Endothelial cell of umbilical vein (primary cell): ENCODE data around the gene PRSS33. TPM values are rescaled to one million over a fixed set of nuclear protein-coding genes. Genes with fewer than 3 reads are reported as not detected.

Source experiments
- BruUV-seq: library from RNA; stranded (reverse); fragments of 400-500 nt; replicated peaks from 2 replicates; lab custom pipeline; 2021; lab: Mats Ljungman, UMichigan
- CTCF ChIA-PET: fragments of 300-600, 350-600 bp; sonication (Branson Sonifier 250); formaldehyde crosslinking; loops from one replicate; lab custom pipeline; 2021; ENCODE audit warnings: antibody characterized with exemption, inconsistent platforms; lab: Charles Lee
- POLR2A ChIA-PET: fragments of 300-600, 350-600 bp; sonication (Branson Sonifier 250); formaldehyde crosslinking; loops from one replicate; lab custom pipeline; 2021; ENCODE audit warnings: antibody characterized with exemption, inconsistent platforms; lab: Charles Lee
- DNase-seq: peaks from one replicate; pipeline ENCODE4 v3.0.0-alpha.2; 2011; ENCODE audit warnings: low read depth, low spot score
- FAIRE-seq: peaks from 2 replicates; lab custom pipeline; 2011; peaks lifted over from hg19 to GRCh38; lab: Jason Lieb, UNC
- H2AFZ ChIP-seq: 2 replicates; pipeline ENCODE4 v1.6.0; 2012; ENCODE audit warnings: low read depth, low read length, control low read depth, inconsistent platforms
- H3K27ac ChIP-seq: 2 replicates; pipeline ENCODE4 v1.5.1; 2011; ENCODE audit warnings: low read depth, mild to moderate bottlenecking, control low read depth, low read length, moderate library complexity; ENCODE audit not compliant: insufficient read depth
- H3K27me3 ChIP-seq, 2 experiments: 2 replicates each; pipeline versions ENCODE4 v1.6.0 to v1.6.1; 2011; ENCODE audit warnings: low read length in 2 of 2, mixed read lengths in 1 of 2; ENCODE audit not compliant: control insufficient read depth in 2 of 2, insufficient read depth in 2 of 2
- H3K36me3 ChIP-seq, 2 experiments: 2 replicates in 1 of 2; 3 replicates in 1 of 2; pipeline ENCODE4 v1.5.1; 2011; ENCODE audit warnings: low read length in 2 of 2, mild to moderate bottlenecking in 1 of 2, moderate library complexity in 1 of 2; ENCODE audit not compliant: control insufficient read depth in 2 of 2, insufficient read depth in 2 of 2; ENCODE audit errors: extremely low read depth in 1 of 2
- H3K4me1 ChIP-seq: 3 replicates; pipeline ENCODE4 v1.5.1; 2011; ENCODE audit warnings: mild to moderate bottlenecking, low read length; ENCODE audit not compliant: control insufficient read depth, insufficient read depth; ENCODE audit errors: extremely low read depth
- H3K4me2 ChIP-seq: 2 replicates; pipeline ENCODE4 v1.6.1; 2011; ENCODE audit warnings: low read length, control low read depth, mixed read lengths; ENCODE audit not compliant: insufficient read depth
- H3K4me3 ChIP-seq, 3 experiments: fragments of 200-600 bp in 1 of 3; sonication (generic), shearing (Covaris generic) in 1 of 3; replicated peaks in 1 of 3; 2 replicates each; pipeline ENCODE4 v1.5.1; 2011 to 2016; ENCODE audit warnings: control low read depth in 3 of 3, low read length in 3 of 3, mild to moderate bottlenecking in 2 of 3, inconsistent platforms in 1 of 3, low read depth in 1 of 3, moderate library complexity in 1 of 3; ENCODE audit not compliant: insufficient read depth in 1 of 3
- H3K79me2 ChIP-seq: 2 replicates; pipeline ENCODE4 v1.6.0; 2012; ENCODE audit warnings: low read length, inconsistent platforms; ENCODE audit not compliant: control insufficient read depth, insufficient read depth
- H3K9ac ChIP-seq: replicated peaks from 2 replicates; pipeline ENCODE3; 2011; ENCODE audit warnings: low read length, control low read depth; ENCODE audit not compliant: insufficient read depth; ENCODE audit errors: extremely low read depth
- H3K9me1 ChIP-seq: replicated peaks from 3 replicates; pipeline ENCODE4 v1.6.0; 2011; ENCODE audit warnings: mild to moderate bottlenecking, low read length; ENCODE audit not compliant: control insufficient read depth, insufficient read depth; ENCODE audit errors: extremely low read depth
- H3K9me3 ChIP-seq: replicated peaks from 2 replicates; pipeline ENCODE4 v1.5.1; 2012; ENCODE audit warnings: low read length, inconsistent platforms; ENCODE audit not compliant: control insufficient read depth, insufficient read depth
- H4K20me1 ChIP-seq: replicated peaks from 2 replicates; pipeline ENCODE3; 2011; ENCODE audit warnings: mild to moderate bottlenecking, low read length; ENCODE audit not compliant: control insufficient read depth, insufficient read depth; ENCODE audit errors: extremely low read depth
- EZH2 ChIP-seq: IDR thresholded peaks from 2 replicates; pipeline ENCODE4 v1.6.1; 2012; ENCODE audit warnings: borderline replicate concordance, low read depth, mild to moderate bottlenecking, moderate library complexity, low read length, inconsistent platforms; ENCODE audit not compliant: severe bottlenecking
- FOS ChIP-seq: IDR thresholded peaks from 2 replicates; pipeline ENCODE4 v1.6.1; 2011; ENCODE audit warnings: mild to moderate bottlenecking, low read length, moderate library complexity, borderline replicate concordance; ENCODE audit not compliant: insufficient read depth
- GATA2 ChIP-seq: IDR thresholded peaks from 2 replicates; pipeline ENCODE4 v1.7.0; 2011; ENCODE audit warnings: low read depth, mild to moderate bottlenecking, moderate library complexity, mixed read lengths, low read length; ENCODE audit not compliant: insufficient read length, insufficient read depth
- JUN ChIP-seq: IDR thresholded peaks from 2 replicates; pipeline ENCODE4 v1.6.1; 2011; ENCODE audit warnings: borderline replicate concordance, low read depth; ENCODE audit not compliant: insufficient read length, insufficient read depth
- MYC ChIP-seq: IDR thresholded peaks from one replicate; pipeline ENCODE4 v1.6.1; 2011; ENCODE audit warnings: mild to moderate bottlenecking, low read depth, low read length
- POLR2A ChIP-seq: IDR thresholded peaks from 2 replicates; pipeline ENCODE4 v1.6.1; 2012; ENCODE audit warnings: low read depth, mild to moderate bottlenecking, control low read depth, low read length
- POLR2AphosphoS5 ChIP-seq: IDR thresholded peaks from 2 replicates; pipeline ENCODE4 v1.6.1; 2012; ENCODE audit warnings: low read depth, mild to moderate bottlenecking, control low read depth, low read length, moderate library complexity; ENCODE audit not compliant: insufficient read depth
- dilution Hi-C: fragments of 300-500 bp; cut with MboI; formaldehyde crosslinking; loops from one replicate; pipeline ENCODE4 v1.15.0; 2019; ENCODE audit warnings: low sequenced_read_pairs; ENCODE audit not compliant: extremely low pct_ligation_motif_present
- intact Hi-C: fragments of 100-400 bp; cut with micrococcal nuclease; formaldehyde crosslinking; loops from one replicate; pipeline ENCODE4 v1.10.0; 2022
- polyA plus RNA-seq, 4 experiments: library from polyadenylated mRNA; depleted of rRNA in 3 of 4; stranded (reverse) in 3 of 4; unstranded in 1 of 4; fragments of >200 nt; gene quantifications; 2 replicates each; pipeline versions ENCODE4 v1.2.1 to v1.2.3, GENCODE V29; 2011 to 2012; ENCODE audit warnings: missing spikeins in 1 of 4
- total RNA-seq: library from RNA; stranded (reverse); gene quantifications from 2 replicates; pipeline ENCODE4 v1.2.3, GENCODE V29; 2021
- TF ChIP-seq, protein P1 (sequence below), 2 donors: IDR thresholded peaks; 1 replicate in 1 of 2; 2 replicates in 1 of 2; pipeline ENCODE4 v1.5.1; 2011; ENCODE audit warnings: low read length in 2 of 2, mild to moderate bottlenecking in 2 of 2, moderate library complexity in 2 of 2, control low read depth in 1 of 2, inconsistent platforms in 1 of 2, low read depth in 1 of 2; ENCODE audit not compliant: insufficient read depth in 1 of 2; ENCODE audit errors: extremely low read depth in 1 of 2
- TF ChIP-seq, protein P2 (sequence below): IDR thresholded peaks from 2 replicates; pipeline ENCODE4 v1.6.1; 2011; ENCODE audit not compliant: insufficient read depth, insufficient read length

PRSS33 gene
- total and polyA plus RNA-seq, 2 donors (not counting 3 experiments of a cell fraction or from before 2014, with no cell fraction given): not detected

DNA sequence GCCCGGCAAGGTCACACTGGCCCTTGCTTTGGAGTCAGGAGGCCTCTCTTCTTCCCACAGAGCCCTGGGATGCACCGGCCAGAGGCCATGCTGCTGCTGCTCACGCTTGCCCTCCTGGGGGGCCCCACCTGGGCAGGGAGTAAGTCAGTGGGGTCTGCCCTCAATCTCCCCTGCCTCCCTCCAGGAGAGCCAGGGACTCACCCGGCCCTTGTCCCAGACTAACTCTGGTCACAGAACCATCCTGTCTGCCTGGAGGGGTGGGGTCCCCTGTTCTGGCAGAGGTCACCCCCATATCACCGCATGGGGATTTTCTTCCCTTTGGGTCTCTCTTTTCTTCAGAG, 43.0 kb upstream of the PRSS33 start:
- intact Hi-C loops: loop anchor here (10.0 kb wide), 1 partner anchor 56 kb away; the partner anchor contains the start of gene ELOB
- Histone ChIP-seq H3K27me3 (no peaks in the 10 kb centered on the region), H3K36me3 (no peaks in the 10 kb centered on the region), H3K4me3 (no peak overlapping the region), H4K20me1 (no peaks in the 10 kb centered on the region), H3K79me2 (no peaks in the 10 kb centered on the region), H3K4me2 (no peak overlapping the region), H3K9me3 (no peaks in the 10 kb centered on the region), H3K9ac (no peak overlapping the region), H2AFZ (no peak overlapping the region), H3K27ac (no peak overlapping the region), H3K4me1 (peaks cover 4% of the 10 kb centered on the region), H3K9me1 (no peaks in the 10 kb centered on the region)
- dilution Hi-C loops: no loop called here
- POLR2A ChIA-PET: no interaction called here
- no peak for DNase-seq
- BruUV-seq: no TSS peak
- TF ChIP-seq POLR2A (no peak), FOS (no peak), GATA2 (no peak), EZH2 (no peak), JUN (no peak), MYC (no peak), POLR2AphosphoS5 (no peak)
- TF ChIP-seq, protein P1, sequence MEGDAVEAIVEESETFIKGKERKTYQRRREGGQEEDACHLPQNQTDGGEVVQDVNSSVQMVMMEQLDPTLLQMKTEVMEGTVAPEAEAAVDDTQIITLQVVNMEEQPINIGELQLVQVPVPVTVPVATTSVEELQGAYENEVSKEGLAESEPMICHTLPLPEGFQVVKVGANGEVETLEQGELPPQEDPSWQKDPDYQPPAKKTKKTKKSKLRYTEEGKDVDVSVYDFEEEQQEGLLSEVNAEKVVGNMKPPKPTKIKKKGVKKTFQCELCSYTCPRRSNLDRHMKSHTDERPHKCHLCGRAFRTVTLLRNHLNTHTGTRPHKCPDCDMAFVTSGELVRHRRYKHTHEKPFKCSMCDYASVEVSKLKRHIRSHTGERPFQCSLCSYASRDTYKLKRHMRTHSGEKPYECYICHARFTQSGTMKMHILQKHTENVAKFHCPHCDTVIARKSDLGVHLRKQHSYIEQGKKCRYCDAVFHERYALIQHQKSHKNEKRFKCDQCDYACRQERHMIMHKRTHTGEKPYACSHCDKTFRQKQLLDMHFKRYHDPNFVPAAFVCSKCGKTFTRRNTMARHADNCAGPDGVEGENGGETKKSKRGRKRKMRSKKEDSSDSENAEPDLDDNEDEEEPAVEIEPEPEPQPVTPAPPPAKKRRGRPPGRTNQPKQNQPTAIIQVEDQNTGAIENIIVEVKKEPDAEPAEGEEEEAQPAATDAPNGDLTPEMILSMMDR (IDR thresholded peaks at IDR 0.05; ENCODE audit: extremely low read depth in 1 of 2, insufficient read depth in 1 of 2, low read depth in 1 of 2, low read length in 2 of 2): no peak
- TF ChIP-seq, protein P2, sequence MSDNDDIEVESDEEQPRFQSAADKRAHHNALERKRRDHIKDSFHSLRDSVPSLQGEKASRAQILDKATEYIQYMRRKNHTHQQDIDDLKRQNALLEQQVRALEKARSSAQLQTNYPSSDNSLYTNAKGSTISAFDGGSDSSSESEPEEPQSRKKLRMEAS: no peak
- FAIRE-seq: no peak
- CTCF ChIA-PET: interaction anchor here (1.3 kb wide), 1 partner anchor 9 kb away, joined by 8 read pairs; no protein-coding TSS in a partner anchor
